Measurements from ENCODE around the gene CLIP2. TPM values are rescaled to one million over a fixed set of nuclear protein-coding genes. Genes with fewer than 3 reads are reported as not detected.
"Not testable (repeated sequence)": the region's sequence is repeated elsewhere in the genome, so short reads cannot be mapped to it uniquely, and the experiment has no call there.

CLIP2 gene
- polyA plus RNA-seq, 3 donors: 1.1 to 5.2 (median 1.3) TPM

GRCh38 chr7:74338366-74339108 lies 49.3 kb downstream of the CLIP2 start:
- WGBS (ENCODE audit: insufficient coverage): 92% methylated on average over 40 of the region's 52 CpGs
- Mint-ChIP-seq H3K27me3 (ENCODE audit: low read depth in 3 of 3) (no peaks in the 10 kb centered on the region), H3K27ac (no peak overlapping the region)

GRCh38 chr7:74339648-74340047 lies 50.4 kb downstream of the CLIP2 start:
- H4K20me1 ChIP-seq (ENCODE audit: insufficient read depth, low read length); H3K4me1 ChIP-seq (ENCODE audit: control insufficient read depth in 1 of 2, insufficient read depth in 2 of 2, low read length in 2 of 2); DNase-seq; H3K79me2 ChIP-seq (ENCODE audit: insufficient read depth, low read length); H3K4me3 ChIP-seq (replicated peaks in 1 of 3; ENCODE audit: low read depth in 2 of 3, low read length in 3 of 3); H3K9ac ChIP-seq (ENCODE audit: insufficient read depth, low read length, poor library complexity, severe bottlenecking); intact Hi-C loops (cut with micrococcal nuclease); H3K4me2 ChIP-seq (replicated peaks; ENCODE audit: extremely low read depth, low read length, poor library complexity, severe bottlenecking); H2AFZ ChIP-seq (ENCODE audit: insufficient read depth, low read depth, low read length, poor library complexity, severe bottlenecking); H3K4me1 Mint-ChIP-seq; H3K9me3 ChIP-seq (replicated peaks in 1 of 2; ENCODE audit: control insufficient read depth in 1 of 2, insufficient read depth in 1 of 2, low read length in 2 of 2); H3K9me3 Mint-ChIP-seq; H3K27ac ChIP-seq (ENCODE audit: low read depth in 1 of 2, low read length in 2 of 2); H3K27ac Mint-ChIP-seq; H3K27me3 Mint-ChIP-seq (ENCODE audit: low read depth in 3 of 3); H3K4me3 Mint-ChIP-seq; H3K27me3 ChIP-seq (ENCODE audit: control insufficient read depth in 2 of 2, insufficient read depth in 2 of 2, low read length in 2 of 2): not testable (repeated sequence)
- WGBS (ENCODE audit: insufficient coverage): no CpG with 5 or more reads among the region's 2 CpGs
- H3K36me3 ChIP-seq (replicated peaks in 1 of 2; ENCODE audit: control insufficient read depth in 1 of 2, insufficient read depth in 2 of 2, low read length in 2 of 2): peaks cover 7 to 18% of the 10 kb centered on the region in 2 donors
- peaks cover 6 to 29% of the 10 kb centered on the region in 2 donors for H3K36me3 Mint-ChIP-seq

More at GRCh38 chr7:74338366-74339108, 49.3 kb downstream of the CLIP2 start:
- Histone ChIP-seq H3K4me3 (replicated peaks in 1 of 3; ENCODE audit: low read depth in 2 of 3, low read length in 3 of 3) (no peak overlapping the region), H3K4me2 (replicated peaks; ENCODE audit: extremely low read depth, low read length, poor library complexity, severe bottlenecking) (no peak overlapping the region), H4K20me1 (ENCODE audit: insufficient read depth, low read length) (no peaks in the 10 kb centered on the region), H3K27ac (ENCODE audit: low read depth in 1 of 2, low read length in 2 of 2) (no peak overlapping the region), H3K79me2 (ENCODE audit: insufficient read depth, low read length) (no peaks in the 10 kb centered on the region), H3K4me1 (ENCODE audit: control insufficient read depth in 1 of 2, insufficient read depth in 2 of 2, low read length in 2 of 2) (no peaks in the 10 kb centered on the region), H3K36me3 (replicated peaks in 1 of 2; ENCODE audit: control insufficient read depth in 1 of 2, insufficient read depth in 2 of 2, low read length in 2 of 2) (peaks cover 7 to 18% of the 10 kb centered on the region in 2 donors), H3K9me3 (replicated peaks in 1 of 2; ENCODE audit: control insufficient read depth in 1 of 2, insufficient read depth in 1 of 2, low read length in 2 of 2) (no peaks in the 10 kb centered on the region), H3K9ac (ENCODE audit: insufficient read depth, low read length, poor library complexity, severe bottlenecking) (no peak overlapping the region), H3K27me3 (ENCODE audit: control insufficient read depth in 2 of 2, insufficient read depth in 2 of 2, low read length in 2 of 2) (no peaks in the 10 kb centered on the region), H2AFZ (ENCODE audit: insufficient read depth, low read depth, low read length, poor library complexity, severe bottlenecking) (no peak overlapping the region)
- Mint-ChIP-seq H3K4me1 (peaks cover 3% of the 10 kb centered on the region), H3K4me3 (no peak overlapping the region), H3K36me3 (peaks cover 10 to 28% of the 10 kb centered on the region in 2 donors), H3K9me3 (peaks cover 0 to 1% (median 0%) of the 10 kb centered on the region in 7 donors)
- DNase-seq: no peak
- intact Hi-C loops (cut with micrococcal nuclease): no loop called here
- TF ChIP-seq CTCF (IDR thresholded peaks at IDR 0.05): no peak

Data from CD14-positive monocyte (primary cell).